Head of caudate nucleus (tissue), 42 donors: Measurements from ENCODE around the gene CDHR4.
"Not testable (repeated sequence)": the region's sequence is repeated elsewhere in the genome, so short reads cannot be mapped to it uniquely, and the experiment has no call there.

ENCODE experiments used
- DNase-seq, 42 donors: peaks; one replicate each; pipeline versions ENCODE4 v3.0.0 to v3.0.0-alpha.2; 2020 to 2021; ENCODE audit warnings: mixed read lengths in 7 of 42
- intact Hi-C: fragments of 100-400 bp; cut with DNase I; formaldehyde crosslinking; loops from one replicate; pipeline ENCODE4 v1.15.0; 2022

The CDHR4 gene

GRCh38 chr3:49799761-49800160, at the start of gene CDHR4:
TSS of gene CDHR4 (minus strand) at chr3:49799873. CDS start at chr3:49799812, 61 bp downstream.
- intact Hi-C loops: loop anchor here (5.0 kb wide), 1 partner anchor 38 kb away; no protein-coding TSS in a partner anchor
- DNase-seq: no peak

GRCh38 chr3:49845694-49846093, 46.0 kb upstream of the CDHR4 start:
- no peak for DNase-seq
- intact Hi-C loops: no loop called here

GRCh38 chr3:49844464-49845183, 45.0 kb upstream of the CDHR4 start:
- intact Hi-C loops: no loop called here
- no peak for DNase-seq

GRCh38 chr3:49842843-49843517, 43.3 kb upstream of the CDHR4 start:
- peak in 3 of 42 donors; percentile 13 to 52 (median 23) for DNase-seq
- intact Hi-C loops: no loop called here

GRCh38 chr3:49841806-49842205, 42.1 kb upstream of the CDHR4 start:
- DNase-seq: peak; percentile 20 to 95 (median 79)
- intact Hi-C loops: no loop called here

- DNase-seq: peak in 6 of 42 donors; percentile 12 to 40 (median 28)
- intact Hi-C loops: no loop called here
Observed at GRCh38 chr3:49841126-49841696, 41.5 kb upstream of the CDHR4 start.

- DNase-seq: no peak
- intact Hi-C loops: no loop called here
Observed at GRCh38 chr3:49840388-49840787, 40.7 kb upstream of the CDHR4 start.

- DNase-seq: peak; percentile 74 to 94 (median 86)
- intact Hi-C loops: loop anchor here (5.0 kb wide), 1 partner anchor 37 kb away; the partner anchor contains the start of gene INKA1
Observed at GRCh38 chr3:49839193-49839809, 39.6 kb upstream of the CDHR4 start.

- DNase-seq: no peak
- intact Hi-C loops: no loop called here
Observed at GRCh38 chr3:49831341-49831740, 31.7 kb upstream of the CDHR4 start.

- DNase-seq: no peak
- intact Hi-C loops: no loop called here
Observed at GRCh38 chr3:49826016-49826415, 26.3 kb upstream of the CDHR4 start.

- intact Hi-C loops, DNase-seq: not testable (repeated sequence)
Observed at GRCh38 chr3:49823131-49823530, 23.5 kb upstream of the CDHR4 start.

GRCh38 chr3:49813497-49814174, 14.0 kb upstream of the CDHR4 start, which contains the start of gene UBA7:
TSS of gene UBA7 (minus strand) at chr3:49813953. CDS start at chr3:49813787, 166 bp downstream.
- DNase-seq: peak in 17 of 42 donors; percentile 8 to 68 (median 28)
- intact Hi-C loops: no loop called here

GRCh38 chr3:49812916-49813496, 13.3 kb upstream of the CDHR4 start:
- intact Hi-C loops: no loop called here
- no peak for DNase-seq

GRCh38 chr3:49807431-49808114, 7.9 kb upstream of the CDHR4 start:
- intact Hi-C loops: no loop called here
- DNase-seq: no peak

GRCh38 chr3:49806850-49807249, 7.2 kb upstream of the CDHR4 start:
- DNase-seq: no peak
- intact Hi-C loops: no loop called here

- peak in 33 of 42 donors; percentile 9 to 68 (median 42) for DNase-seq
- intact Hi-C loops: no loop called here
Observed at GRCh38 chr3:49805897-49806701, 6.4 kb upstream of the CDHR4 start.

GRCh38 chr3:49805367-49805782, 5.7 kb upstream of the CDHR4 start:
- DNase-seq: peak in 37 of 42 donors; percentile 4 to 66 (median 43)
- intact Hi-C loops: no loop called here
